ENCODE measurements around the gene LSS.

DNA sequence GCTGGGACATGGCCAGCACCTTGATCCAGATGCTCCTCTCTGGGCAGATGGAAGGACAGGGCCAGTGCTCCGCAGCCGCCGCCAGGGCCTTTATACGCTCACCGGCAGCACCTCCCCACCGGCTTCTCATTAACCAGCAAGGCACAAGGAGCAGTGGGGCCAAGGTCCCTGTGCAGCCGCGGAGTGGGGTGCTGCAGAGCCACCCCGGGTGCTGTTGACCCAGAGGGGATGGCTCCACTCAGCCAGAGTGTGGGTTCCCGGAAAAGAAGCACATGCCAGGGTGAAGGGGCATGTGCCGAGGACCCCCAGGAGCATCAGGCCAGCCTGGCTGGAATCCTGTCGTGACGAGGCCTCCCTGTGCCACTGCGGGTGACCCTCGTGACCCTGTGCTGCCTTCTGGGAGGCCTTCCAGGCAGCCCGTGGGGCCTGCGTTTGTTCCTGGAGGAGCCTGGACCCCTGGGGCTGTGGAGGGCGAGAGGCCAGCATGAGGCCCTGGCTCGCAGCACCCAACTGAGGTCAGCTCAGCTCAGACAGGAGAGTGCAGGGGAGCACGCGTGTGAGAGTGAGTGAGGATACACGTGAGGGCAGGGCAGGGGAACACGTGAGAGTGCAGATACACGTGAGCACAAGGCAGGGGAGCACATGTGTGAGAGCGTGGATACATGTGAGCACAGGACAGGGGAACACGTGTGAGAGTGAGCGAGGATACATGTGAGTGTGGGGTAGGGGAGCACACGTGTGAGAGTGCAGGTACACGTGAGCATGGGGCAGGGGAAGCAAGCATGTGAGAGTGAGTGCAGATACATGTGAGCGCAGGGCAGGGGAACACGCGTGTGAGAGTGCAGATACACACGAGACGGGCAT is 72.8 kb downstream of the LSS start, which contains the start of gene FTCD:
- TF ChIP-seq, protein P1, sequence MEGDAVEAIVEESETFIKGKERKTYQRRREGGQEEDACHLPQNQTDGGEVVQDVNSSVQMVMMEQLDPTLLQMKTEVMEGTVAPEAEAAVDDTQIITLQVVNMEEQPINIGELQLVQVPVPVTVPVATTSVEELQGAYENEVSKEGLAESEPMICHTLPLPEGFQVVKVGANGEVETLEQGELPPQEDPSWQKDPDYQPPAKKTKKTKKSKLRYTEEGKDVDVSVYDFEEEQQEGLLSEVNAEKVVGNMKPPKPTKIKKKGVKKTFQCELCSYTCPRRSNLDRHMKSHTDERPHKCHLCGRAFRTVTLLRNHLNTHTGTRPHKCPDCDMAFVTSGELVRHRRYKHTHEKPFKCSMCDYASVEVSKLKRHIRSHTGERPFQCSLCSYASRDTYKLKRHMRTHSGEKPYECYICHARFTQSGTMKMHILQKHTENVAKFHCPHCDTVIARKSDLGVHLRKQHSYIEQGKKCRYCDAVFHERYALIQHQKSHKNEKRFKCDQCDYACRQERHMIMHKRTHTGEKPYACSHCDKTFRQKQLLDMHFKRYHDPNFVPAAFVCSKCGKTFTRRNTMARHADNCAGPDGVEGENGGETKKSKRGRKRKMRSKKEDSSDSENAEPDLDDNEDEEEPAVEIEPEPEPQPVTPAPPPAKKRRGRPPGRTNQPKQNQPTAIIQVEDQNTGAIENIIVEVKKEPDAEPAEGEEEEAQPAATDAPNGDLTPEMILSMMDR (conservative IDR thresholded peaks at IDR 0.05; ENCODE audit: low read length): no peak
- no peak for TF ChIP-seq EZH2phosphoT487 (IDR thresholded peaks at IDR 0.05; ENCODE audit: borderline replicate concordance)
